ENCODE data around the gene TTC17.

- no peak for TF ChIP-seq TAF1 (IDR thresholded peaks at IDR 0.05; ENCODE audit: low read depth, low read length)
- TF ChIP-seq POLR2A (IDR thresholded peaks at IDR 0.05; ENCODE audit: low read depth, low read length): no peak
- TF ChIP-seq POLR2AphosphoS5 (IDR thresholded peaks at IDR 0.05; ENCODE audit: low read depth, low read length): no peak
Measured at GRCh38 chr11:43358279-43358800, 380 bp upstream of the TTC17 start.

Data from GM12891 (cell line).